ENCODE data around the gene METTL6. TPM values are rescaled to one million over a fixed set of nuclear protein-coding genes. Genes with fewer than 3 reads are reported as not detected.
A peak's percentile ranks its signal among the peaks of the same experiment; 100 is the strongest.

The METTL6 gene
- total and polyA plus RNA-seq, 4 donors, result 8.6 to 35.4 (median 13.2) TPM

DNA sequence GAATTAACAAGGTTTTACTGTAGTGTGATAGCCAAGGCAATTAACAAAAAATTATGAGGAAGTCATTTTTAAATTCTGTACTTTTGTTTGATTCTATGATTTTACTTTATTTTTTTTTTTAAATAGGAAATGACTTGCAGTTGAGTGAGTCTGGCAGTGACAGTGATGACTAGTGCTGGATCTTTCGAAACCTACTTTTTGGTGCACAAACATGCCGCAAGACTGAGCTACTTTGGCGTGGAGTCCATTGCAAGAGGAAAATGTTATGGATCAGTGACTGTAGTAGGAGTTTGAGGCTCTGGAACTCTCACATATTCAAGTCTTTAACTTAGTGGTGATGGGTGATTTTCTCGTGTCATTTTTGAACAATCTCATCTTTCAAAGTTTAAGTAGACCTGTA, 11.6 kb upstream of the METTL6 start:
- TF ChIP-seq CTCF (IDR thresholded peaks at IDR 0.05; ENCODE audit: control extremely low read depth, extremely low read depth), result no peak
- DNase-seq (no peak), ATAC-seq (ENCODE audit: insufficient read depth, low FRiP score) (no peak)
- H3K9ac ChIP-seq (ENCODE audit: insufficient read depth in 1 of 2, low read length in 2 of 2), result no peak overlapping the region
- peaks cover 39 to 54% (median 46%) of the 10 kb centered on the region in 4 donors for H3K36me3 ChIP-seq (ENCODE audit: control insufficient read depth in 4 of 4, insufficient read depth in 4 of 4, low read length in 4 of 4)
- H3K27ac ChIP-seq (ENCODE audit: low read depth in 1 of 2, low read length in 1 of 2), result no peak overlapping the region
- no peaks in the 10 kb centered on the region for H3K9me3 ChIP-seq (ENCODE audit: control insufficient read depth in 4 of 4, insufficient read depth in 3 of 4, low read length in 3 of 4)
- H3K4me1 ChIP-seq (ENCODE audit: control insufficient read depth in 5 of 5, insufficient read depth in 5 of 5, low read length in 5 of 5), result peaks cover 0 to 6% (median 0%) of the 10 kb centered on the region in 5 donors
- H3K4me3 ChIP-seq, result no peak overlapping the region
- WGBS, 2 donors, result 57 to 78% methylated on average over 4 of the region's 4 CpGs
- no peaks in the 10 kb centered on the region for H3K27me3 ChIP-seq (ENCODE audit: control insufficient read depth in 3 of 3, insufficient read depth in 3 of 3, low read length in 2 of 3)

GRCh38 chr3:15436246-15436645, 8.9 kb upstream of the METTL6 start:
- ATAC-seq (ENCODE audit: insufficient read depth, low FRiP score) (no peak), DNase-seq (no peak)
- H3K9ac ChIP-seq (ENCODE audit: insufficient read depth in 1 of 2, low read length in 2 of 2), result no peak overlapping the region
- peaks cover 0 to 6% (median 0%) of the 10 kb centered on the region in 5 donors for H3K4me1 ChIP-seq (ENCODE audit: control insufficient read depth in 5 of 5, insufficient read depth in 5 of 5, low read length in 5 of 5)
- no peaks in the 10 kb centered on the region for H3K27me3 ChIP-seq (ENCODE audit: control insufficient read depth in 3 of 3, insufficient read depth in 3 of 3, low read length in 2 of 3)
- 96 to 97% methylated on average over 6 of the region's 6 CpGs for WGBS, 2 donors
- no peaks in the 10 kb centered on the region for H3K9me3 ChIP-seq (ENCODE audit: control insufficient read depth in 4 of 4, insufficient read depth in 3 of 4, low read length in 3 of 4)
- H3K27ac ChIP-seq (ENCODE audit: low read depth in 1 of 2, low read length in 1 of 2), result no peak overlapping the region
- TF ChIP-seq CTCF (IDR thresholded peaks at IDR 0.05; ENCODE audit: control extremely low read depth, extremely low read depth), result no peak
- peaks cover 34 to 59% (median 51%) of the 10 kb centered on the region in 4 donors for H3K36me3 ChIP-seq (ENCODE audit: control insufficient read depth in 4 of 4, insufficient read depth in 4 of 4, low read length in 4 of 4)
- H3K4me3 ChIP-seq, result no peak overlapping the region

DNA sequence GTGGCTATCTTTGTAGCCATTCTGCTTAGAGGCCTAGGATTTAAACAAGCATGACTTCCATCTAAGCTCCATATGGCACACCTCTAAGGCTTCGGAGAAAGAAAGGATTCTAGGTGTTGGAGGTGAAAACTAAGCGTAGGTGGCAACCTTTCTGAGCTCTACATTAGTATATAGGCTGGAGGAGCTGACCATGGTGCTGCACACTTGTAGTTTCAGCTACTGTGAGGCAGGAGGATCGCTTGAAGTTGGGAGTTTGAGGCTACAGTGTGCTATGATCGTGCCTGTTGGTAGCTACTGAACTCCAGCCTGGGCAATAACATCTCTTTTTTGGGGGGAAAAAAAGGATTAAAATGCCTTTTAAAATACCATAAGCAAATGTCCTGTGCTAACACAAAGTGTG, 7.4 kb upstream of the METTL6 start:
- no peaks in the 10 kb centered on the region for H3K27me3 ChIP-seq (ENCODE audit: control insufficient read depth in 3 of 3, insufficient read depth in 3 of 3, low read length in 2 of 3)
- DNase-seq (peak in 1 of 3 donors; percentile 1), ATAC-seq (ENCODE audit: insufficient read depth, low FRiP score) (no peak)
- H3K27ac ChIP-seq (ENCODE audit: low read depth in 1 of 2, low read length in 1 of 2), result no peak overlapping the region
- H3K9me3 ChIP-seq (ENCODE audit: control insufficient read depth in 4 of 4, insufficient read depth in 3 of 4, low read length in 3 of 4), result no peaks in the 10 kb centered on the region
- no peak overlapping the region for H3K4me3 ChIP-seq
- no peak for TF ChIP-seq CTCF (IDR thresholded peaks at IDR 0.05; ENCODE audit: control extremely low read depth, extremely low read depth)
- H3K4me1 ChIP-seq (ENCODE audit: control insufficient read depth in 5 of 5, insufficient read depth in 5 of 5, low read length in 5 of 5), result peaks cover 0 to 8% (median 0%) of the 10 kb centered on the region in 5 donors
- 97 to 98% methylated on average over 4 of the region's 4 CpGs for WGBS, 2 donors
- no peak overlapping the region for H3K9ac ChIP-seq (ENCODE audit: insufficient read depth in 1 of 2, low read length in 2 of 2)
- peaks cover 32 to 51% (median 41%) of the 10 kb centered on the region in 4 donors for H3K36me3 ChIP-seq (ENCODE audit: control insufficient read depth in 4 of 4, insufficient read depth in 4 of 4, low read length in 4 of 4)

GRCh38 chr3:15433531-15433930, 6.2 kb upstream of the METTL6 start:
- Histone ChIP-seq H3K27ac (ENCODE audit: low read depth in 1 of 2, low read length in 1 of 2) (no peak overlapping the region), H3K36me3 (ENCODE audit: control insufficient read depth in 4 of 4, insufficient read depth in 4 of 4, low read length in 4 of 4) (peaks cover 28 to 46% (median 33%) of the 10 kb centered on the region in 4 donors), H3K4me3 (no peak overlapping the region), H3K9me3 (ENCODE audit: control insufficient read depth in 4 of 4, insufficient read depth in 3 of 4, low read length in 3 of 4) (no peaks in the 10 kb centered on the region), H3K4me1 (ENCODE audit: control insufficient read depth in 5 of 5, insufficient read depth in 5 of 5, low read length in 5 of 5) (peaks cover 0 to 15% (median 0%) of the 10 kb centered on the region in 5 donors), H3K9ac (ENCODE audit: insufficient read depth in 1 of 2, low read length in 2 of 2) (no peak overlapping the region), H3K27me3 (ENCODE audit: control insufficient read depth in 3 of 3, insufficient read depth in 3 of 3, low read length in 2 of 3) (no peaks in the 10 kb centered on the region)
- no peak for DNase-seq
- 96 to 97% methylated on average over 1 of the region's 1 CpG for WGBS, 2 donors
- ATAC-seq (ENCODE audit: insufficient read depth, low FRiP score), result no peak
- TF ChIP-seq CTCF (IDR thresholded peaks at IDR 0.05; ENCODE audit: control extremely low read depth, extremely low read depth), result no peak
